ENCODE data around the gene ARHGAP22. TPM values are rescaled to one million over a fixed set of nuclear protein-coding genes. Genes with fewer than 3 reads are reported as not detected.

The ARHGAP22 gene
- total RNA-seq, 1 experiment from 2014 or later = not detected

DNA sequence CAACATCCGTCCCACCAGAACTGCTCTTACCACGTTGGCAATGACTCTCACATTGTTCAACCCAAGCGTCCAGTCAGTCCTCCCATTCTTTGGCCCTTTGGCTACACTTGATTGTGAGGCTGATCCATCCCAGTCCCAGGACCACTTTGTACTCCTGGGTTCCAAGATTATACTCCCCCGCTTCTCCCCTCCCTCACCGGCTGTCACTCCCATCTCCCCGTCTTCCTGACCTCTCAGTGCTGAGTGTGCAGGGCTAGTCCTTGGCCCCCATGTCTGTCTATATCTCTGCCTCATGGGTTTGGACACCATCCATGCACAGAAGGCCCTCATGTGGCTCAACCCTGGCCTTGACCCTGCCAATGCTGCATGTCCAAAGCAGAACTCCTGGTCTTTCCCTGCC, 12.5 kb downstream of the ARHGAP22 start:
- H3K9me3 ChIP-seq (replicated peaks) = no peaks in the 10 kb centered on the region

GRCh38 chr10:48590945-48591344, 13.9 kb downstream of the ARHGAP22 start:
- no peaks in the 10 kb centered on the region for H3K4me1 ChIP-seq
- no peaks in the 10 kb centered on the region for H3K9me3 ChIP-seq (replicated peaks)
- H3K27me3 ChIP-seq = no peaks in the 10 kb centered on the region
- H3K27ac ChIP-seq = no peak overlapping the region
- DNase-seq = no peak
- no peaks in the 10 kb centered on the region for H3K36me3 ChIP-seq
- no peak overlapping the region for H3K4me3 ChIP-seq

More for the DNA sequence above, 12.5 kb downstream of the ARHGAP22 start:
- H3K4me1 ChIP-seq = no peaks in the 10 kb centered on the region
- no peak overlapping the region for H3K4me3 ChIP-seq
- H3K27me3 ChIP-seq = no peaks in the 10 kb centered on the region
- no peak for DNase-seq
- no peak overlapping the region for H3K27ac ChIP-seq
- H3K36me3 ChIP-seq = no peaks in the 10 kb centered on the region

- H3K4me3 ChIP-seq = no peak overlapping the region
- no peaks in the 10 kb centered on the region for H3K4me1 ChIP-seq
- no peak overlapping the region for H3K27ac ChIP-seq
These were observed 15.6 kb downstream of the ARHGAP22 start for GRCh38 chr10:48589266-48589665.

GRCh38 chr10:48587819-48588218, 17.1 kb downstream of the ARHGAP22 start:
- H3K27me3 ChIP-seq = no peaks in the 10 kb centered on the region
- H3K4me1 ChIP-seq = no peaks in the 10 kb centered on the region
- no peak overlapping the region for H3K4me3 ChIP-seq
- no peaks in the 10 kb centered on the region for H3K9me3 ChIP-seq (replicated peaks)
- no peak for DNase-seq
- H3K36me3 ChIP-seq = no peaks in the 10 kb centered on the region
- no peak overlapping the region for H3K27ac ChIP-seq

More at GRCh38 chr10:48589266-48589665, 15.6 kb downstream of the ARHGAP22 start:
- Histone ChIP-seq H3K36me3 (no peaks in the 10 kb centered on the region), H3K27me3 (no peaks in the 10 kb centered on the region), H3K9me3 (replicated peaks) (no peaks in the 10 kb centered on the region)
- DNase-seq = no peak

DNA sequence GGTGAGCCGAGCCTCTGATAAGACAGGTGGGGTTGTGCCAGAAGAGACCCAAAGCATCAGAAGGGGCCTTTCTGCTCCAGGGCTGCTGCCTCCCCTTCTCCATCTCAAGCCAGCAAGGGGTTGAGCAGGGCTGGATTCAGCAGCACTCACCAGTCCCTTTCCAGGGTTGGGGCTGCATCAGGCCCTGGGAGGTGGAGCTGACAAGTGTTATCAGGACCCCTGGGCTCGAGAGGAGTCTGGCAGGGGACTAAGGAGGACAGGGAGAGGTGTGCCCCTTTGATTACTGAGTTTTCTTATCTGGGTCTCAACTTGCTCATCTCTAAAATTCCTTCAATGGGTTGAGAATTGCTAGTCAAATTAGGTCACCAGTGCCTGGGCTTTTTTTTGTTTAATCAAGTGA, 17.8 kb downstream of the ARHGAP22 start:
- Histone ChIP-seq H3K4me3 (no peak overlapping the region), H3K9me3 (replicated peaks) (no peaks in the 10 kb centered on the region), H3K36me3 (no peaks in the 10 kb centered on the region)

DNA sequence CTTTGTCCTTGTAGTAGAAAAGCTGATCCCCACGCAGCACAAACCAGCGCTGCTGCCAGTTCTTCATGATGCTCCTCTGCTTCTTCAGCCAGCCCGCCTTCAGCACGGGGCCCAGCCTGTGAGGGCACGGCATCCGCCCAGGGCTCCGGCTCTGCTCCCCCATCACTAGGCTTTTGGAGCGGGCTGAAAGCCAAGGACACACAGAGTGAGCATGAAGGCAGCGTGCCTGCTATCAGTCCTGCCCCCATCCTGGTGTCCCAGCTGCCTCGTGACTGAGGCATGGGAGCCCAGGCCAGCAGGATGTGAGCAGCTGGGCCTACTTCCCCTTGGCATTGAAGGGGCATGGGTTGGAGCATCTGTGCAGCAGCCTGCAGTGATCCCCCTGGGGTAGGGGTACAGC, 21.9 kb downstream of the ARHGAP22 start:
- no peak for DNase-seq
- no peaks in the 10 kb centered on the region for H3K9me3 ChIP-seq (replicated peaks)

More for the DNA sequence above, 17.8 kb downstream of the ARHGAP22 start:
- H3K4me1 ChIP-seq = no peaks in the 10 kb centered on the region
- no peak overlapping the region for H3K27ac ChIP-seq
- H3K27me3 ChIP-seq = no peaks in the 10 kb centered on the region
- no peak for DNase-seq

DNA sequence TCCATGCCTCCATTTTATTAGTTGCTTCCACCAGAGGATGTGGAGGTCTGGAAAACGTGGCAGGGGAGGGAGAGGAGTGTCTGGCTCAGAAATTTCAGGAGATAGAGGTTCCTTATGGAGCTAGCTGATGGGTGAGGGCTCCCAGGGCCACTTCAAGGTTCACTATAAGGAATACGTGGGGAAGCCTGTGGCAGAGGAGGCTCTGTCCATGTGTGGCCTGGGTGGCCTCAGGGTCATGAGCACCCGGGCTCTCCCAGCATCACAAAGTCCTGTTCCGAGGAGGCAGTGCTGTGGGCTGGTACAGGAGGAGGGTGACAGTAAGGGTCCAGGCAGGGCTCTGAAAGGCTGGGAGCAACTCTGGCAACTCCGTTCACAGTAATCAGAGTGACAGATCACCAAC, 24.6 kb downstream of the ARHGAP22 start:
- no peaks in the 10 kb centered on the region for H3K36me3 ChIP-seq
- H3K27ac ChIP-seq = no peak overlapping the region
- no peaks in the 10 kb centered on the region for H3K27me3 ChIP-seq
- no peaks in the 10 kb centered on the region for H3K9me3 ChIP-seq (replicated peaks)
- DNase-seq = no peak
- no peak overlapping the region for H3K4me3 ChIP-seq
- no peaks in the 10 kb centered on the region for H3K4me1 ChIP-seq

More for the DNA sequence above, 21.9 kb downstream of the ARHGAP22 start:
- Histone ChIP-seq H3K27ac (no peak overlapping the region), H3K4me1 (no peaks in the 10 kb centered on the region), H3K36me3 (no peaks in the 10 kb centered on the region), H3K27me3 (no peaks in the 10 kb centered on the region), H3K4me3 (no peak overlapping the region)

- H3K4me1 ChIP-seq = no peaks in the 10 kb centered on the region
- H3K27me3 ChIP-seq = no peaks in the 10 kb centered on the region
- no peak overlapping the region for H3K4me3 ChIP-seq
- H3K36me3 ChIP-seq = no peaks in the 10 kb centered on the region
- peak in 1 of 2 experiments; percentile 10 for DNase-seq
- H3K9me3 ChIP-seq (replicated peaks) = no peaks in the 10 kb centered on the region
- no peak overlapping the region for H3K27ac ChIP-seq
These were observed 25.5 kb downstream of the ARHGAP22 start for GRCh38 chr10:48579251-48579960.

GRCh38 chr10:48577158-48577557, 27.7 kb downstream of the ARHGAP22 start:
- no peak for DNase-seq
- H3K9me3 ChIP-seq (replicated peaks) = no peaks in the 10 kb centered on the region
- no peak overlapping the region for H3K27ac ChIP-seq
- H3K4me1 ChIP-seq = no peaks in the 10 kb centered on the region
- H3K36me3 ChIP-seq = no peaks in the 10 kb centered on the region
- H3K4me3 ChIP-seq = no peak overlapping the region
- H3K27me3 ChIP-seq = no peaks in the 10 kb centered on the region

GRCh38 chr10:48576501-48576900, 28.4 kb downstream of the ARHGAP22 start:
- no peaks in the 10 kb centered on the region for H3K4me1 ChIP-seq
- no peak for DNase-seq
- H3K4me3 ChIP-seq = no peak overlapping the region
- H3K27ac ChIP-seq = no peak overlapping the region
- no peaks in the 10 kb centered on the region for H3K36me3 ChIP-seq
- no peaks in the 10 kb centered on the region for H3K27me3 ChIP-seq
- no peaks in the 10 kb centered on the region for H3K9me3 ChIP-seq (replicated peaks)

DNA sequence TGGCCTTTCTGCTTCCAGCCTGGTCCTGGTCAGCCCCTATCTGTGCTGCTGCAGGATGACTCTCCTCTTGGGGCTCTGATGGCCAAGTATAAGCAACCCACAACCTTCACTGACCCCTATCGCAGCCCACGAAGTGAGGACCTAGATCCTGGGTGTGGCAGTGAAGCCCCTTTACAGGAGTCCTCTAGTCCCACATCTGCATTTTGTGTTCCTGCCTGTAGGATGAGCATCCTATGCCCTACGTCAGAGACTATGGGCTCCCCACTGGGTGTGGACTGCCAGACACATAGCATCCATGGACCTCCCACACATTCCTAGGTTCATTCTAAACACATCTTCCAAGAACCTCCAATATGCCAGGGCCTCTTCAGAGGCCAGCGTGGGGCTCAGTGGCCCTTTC, 29.0 kb downstream of the ARHGAP22 start:
- no peak overlapping the region for H3K4me3 ChIP-seq
- no peak overlapping the region for H3K27ac ChIP-seq
- H3K36me3 ChIP-seq = no peaks in the 10 kb centered on the region
- H3K4me1 ChIP-seq = no peaks in the 10 kb centered on the region
- H3K9me3 ChIP-seq (replicated peaks) = no peaks in the 10 kb centered on the region
- no peaks in the 10 kb centered on the region for H3K27me3 ChIP-seq
- DNase-seq = no peak

GRCh38 chr10:48574817-48575380, 30.0 kb downstream of the ARHGAP22 start:
- no peak for DNase-seq
- no peaks in the 10 kb centered on the region for H3K4me1 ChIP-seq
- no peak overlapping the region for H3K27ac ChIP-seq
- H3K4me3 ChIP-seq = no peak overlapping the region
- no peaks in the 10 kb centered on the region for H3K27me3 ChIP-seq
- no peaks in the 10 kb centered on the region for H3K36me3 ChIP-seq
- no peaks in the 10 kb centered on the region for H3K9me3 ChIP-seq (replicated peaks)

- no peaks in the 10 kb centered on the region for H3K9me3 ChIP-seq (replicated peaks)
- no peaks in the 10 kb centered on the region for H3K27me3 ChIP-seq
- no peak for DNase-seq
- no peaks in the 10 kb centered on the region for H3K4me1 ChIP-seq
- no peak overlapping the region for H3K4me3 ChIP-seq
- H3K27ac ChIP-seq = no peak overlapping the region
- no peaks in the 10 kb centered on the region for H3K36me3 ChIP-seq
These were observed 30.5 kb downstream of the ARHGAP22 start for GRCh38 chr10:48574322-48574796.

DNA sequence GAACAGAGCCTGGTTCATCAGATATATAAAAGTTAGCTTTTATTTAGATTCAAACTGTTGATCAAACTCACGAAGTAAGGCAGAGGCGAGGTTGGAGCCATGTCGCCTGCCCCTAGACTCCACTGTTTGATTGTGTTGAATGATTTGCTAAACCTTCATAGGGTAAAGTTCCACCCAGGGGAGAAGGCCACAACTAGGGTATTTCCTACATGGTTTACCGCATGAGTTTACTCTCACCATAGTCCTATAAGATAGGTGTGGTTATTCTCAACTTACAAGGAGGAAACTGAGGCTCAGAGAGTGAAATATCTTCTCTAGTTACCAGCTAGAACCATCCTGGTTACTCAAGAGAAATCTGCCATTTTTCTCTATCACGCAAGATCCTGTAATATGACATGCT, 31.8 kb downstream of the ARHGAP22 start:
- Histone ChIP-seq H3K4me1 (no peaks in the 10 kb centered on the region), H3K36me3 (no peaks in the 10 kb centered on the region), H3K27ac (no peak overlapping the region), H3K9me3 (replicated peaks) (no peaks in the 10 kb centered on the region), H3K27me3 (no peaks in the 10 kb centered on the region), H3K4me3 (no peak overlapping the region)
- DNase-seq = no peak

DNA sequence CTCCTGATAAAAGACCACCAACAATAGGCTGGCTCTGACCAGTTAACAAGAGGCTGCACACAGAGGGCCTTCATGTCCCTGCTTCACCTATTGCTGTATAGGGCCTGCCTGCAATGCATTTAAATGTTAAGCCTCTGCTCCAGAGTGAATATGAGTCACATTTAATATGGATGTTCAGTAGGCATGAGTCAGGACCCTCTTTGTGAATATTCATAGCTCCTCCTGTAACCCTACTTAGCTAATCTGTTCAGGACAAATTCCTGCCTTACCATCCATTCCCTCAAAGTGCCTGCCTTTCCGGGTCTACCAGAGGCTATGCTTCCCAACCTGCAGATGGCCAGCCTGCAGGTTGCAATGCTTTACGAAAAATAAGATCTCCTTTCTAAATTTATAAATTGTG, 32.5 kb downstream of the ARHGAP22 start:
- no peak for DNase-seq
- Histone ChIP-seq H3K4me3 (no peak overlapping the region), H3K27me3 (no peaks in the 10 kb centered on the region), H3K36me3 (no peaks in the 10 kb centered on the region), H3K4me1 (no peaks in the 10 kb centered on the region), H3K9me3 (replicated peaks) (no peaks in the 10 kb centered on the region), H3K27ac (no peak overlapping the region)

DNA sequence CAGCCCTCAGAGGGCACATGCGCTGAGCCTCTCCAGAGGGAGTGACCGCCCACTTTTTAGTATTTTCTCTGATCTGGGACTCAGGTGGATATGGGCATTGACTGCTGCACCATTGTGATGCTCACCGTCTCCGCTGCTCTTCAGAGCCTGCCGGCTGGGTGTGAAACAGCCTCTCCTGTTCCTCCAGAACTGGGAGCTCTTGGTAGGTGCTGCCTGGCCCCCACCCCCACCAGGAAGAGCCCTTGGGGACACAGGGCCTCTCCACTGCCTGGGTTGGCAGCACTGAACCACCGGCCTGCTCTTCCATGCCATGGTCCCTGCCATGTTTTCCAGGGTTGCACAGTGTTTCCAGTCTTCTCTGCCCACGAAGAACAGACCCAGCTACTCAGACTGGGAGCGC, 36.3 kb downstream of the ARHGAP22 start:
- no peaks in the 10 kb centered on the region for H3K27me3 ChIP-seq
- H3K36me3 ChIP-seq = no peaks in the 10 kb centered on the region
- H3K9me3 ChIP-seq (replicated peaks) = no peaks in the 10 kb centered on the region
- no peak for DNase-seq
- no peaks in the 10 kb centered on the region for H3K4me1 ChIP-seq
- no peak overlapping the region for H3K27ac ChIP-seq
- H3K4me3 ChIP-seq = no peak overlapping the region
